GM19452 (cell line): ENCODE results near the gene HDLBP.

Source experiments
- ATAC-seq: cut with Tn5 transposase; IDR thresholded peaks from one replicate; pipeline ENCODE4 v1.9.1; 2021; ENCODE audit not compliant: unreplicated experiment

The HDLBP gene

GRCh38 chr2:241229563-241230401, 85.7 kb downstream of the HDLBP start:
- ATAC-seq: no peak

- ATAC-seq: no peak
Measured at GRCh38 chr2:241228860-241229516, 86.5 kb downstream of the HDLBP start.

- no peak for ATAC-seq
Measured at GRCh38 chr2:241228081-241228859, 87.2 kb downstream of the HDLBP start.

- ATAC-seq: no peak
Measured at GRCh38 chr2:241227594-241227993, 87.9 kb downstream of the HDLBP start.

GRCh38 chr2:241226723-241227572, 88.5 kb downstream of the HDLBP start:
- no peak for ATAC-seq

GRCh38 chr2:241225983-241226382, 89.5 kb downstream of the HDLBP start:
- no peak for ATAC-seq

GRCh38 chr2:241225545-241225944, 89.9 kb downstream of the HDLBP start:
- no peak for ATAC-seq

- ATAC-seq: no peak
Measured at GRCh38 chr2:241224851-241225438, 90.5 kb downstream of the HDLBP start.

- ATAC-seq: no peak
Measured at GRCh38 chr2:241224018-241224850, 91.2 kb downstream of the HDLBP start.

- no peak for ATAC-seq
Measured at GRCh38 chr2:241223211-241224017, 92.1 kb downstream of the HDLBP start.

GRCh38 chr2:241219856-241220356, 95.6 kb downstream of the HDLBP start:
- ATAC-seq: no peak

- ATAC-seq: no peak
Measured at GRCh38 chr2:241219030-241219382, 96.5 kb downstream of the HDLBP start.

GRCh38 chr2:241218131-241219029, 97.1 kb downstream of the HDLBP start:
- ATAC-seq: no peak

GRCh38 chr2:241217320-241218031, 98.0 kb downstream of the HDLBP start:
- no peak for ATAC-seq

GRCh38 chr2:241216211-241216761, 99.2 kb downstream of the HDLBP start:
- ATAC-seq: no peak

GRCh38 chr2:241215421-241215820, 100.1 kb downstream of the HDLBP start:
- no peak for ATAC-seq

- no peak for ATAC-seq
Measured at GRCh38 chr2:241214766-241215165, 100.7 kb downstream of the HDLBP start.
